Activated T-cell treated with anti-CD3 and anti-CD28 coated beads for 1 hour (primary cell): ENCODE results near the gene NANP.
"Not testable (repeated sequence)": the region's sequence is repeated elsewhere in the genome, so short reads cannot be mapped to it uniquely, and the experiment has no call there.

Source experiments
- DNase-seq: peaks from one replicate; pipeline ENCODE4 v3.0.0-alpha.2; 2020; ENCODE audit warnings: low read depth

NANP gene

DNA sequence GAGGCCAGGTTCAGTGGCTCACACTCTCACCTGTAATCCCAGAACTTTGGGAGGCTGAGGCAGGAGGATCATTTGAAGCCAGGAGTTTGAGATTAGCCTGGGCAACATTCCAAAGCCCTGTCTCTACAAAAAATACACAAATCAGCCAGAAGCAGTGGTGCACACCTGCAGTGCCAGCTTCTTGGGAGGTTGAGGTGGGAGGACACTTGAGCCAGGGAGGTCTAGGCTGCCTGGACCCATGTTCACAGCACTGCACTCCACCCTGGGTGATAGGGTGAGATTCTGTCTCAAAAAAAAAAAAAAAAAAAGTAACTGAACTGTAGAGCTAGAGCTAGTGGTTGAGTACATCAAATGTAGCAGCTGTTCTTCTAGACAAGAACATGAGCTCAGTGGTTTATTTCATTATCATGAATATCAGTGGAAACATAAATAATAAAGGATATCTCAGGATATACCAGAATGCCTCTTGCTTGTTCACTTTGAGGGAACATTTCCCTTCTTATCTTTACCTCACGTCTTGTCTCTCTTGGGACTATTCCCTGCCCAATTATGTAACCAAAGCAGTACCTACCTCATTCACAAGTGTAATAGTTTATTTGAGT lies 17.6 kb downstream of the NANP start:
- no peak for DNase-seq

DNA sequence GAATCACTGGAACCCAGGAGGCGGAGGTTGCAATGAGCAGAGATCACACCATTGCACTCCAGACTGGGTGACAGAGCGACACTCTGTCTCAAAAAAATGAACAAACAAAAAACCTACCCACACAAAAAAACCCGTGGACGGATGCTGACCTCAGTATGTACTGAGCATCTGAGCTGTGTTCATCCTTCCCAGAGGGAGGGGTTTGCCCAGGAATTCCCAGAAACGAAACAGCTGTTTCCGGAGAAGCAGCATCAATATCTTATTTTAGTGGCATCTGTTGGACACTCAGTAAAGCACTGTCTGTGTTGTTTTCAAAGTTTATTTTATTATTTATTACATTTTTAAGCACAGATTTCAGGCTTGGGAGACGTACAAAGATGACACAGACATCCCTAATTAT lies 18.7 kb downstream of the NANP start:
- no peak for DNase-seq

DNA sequence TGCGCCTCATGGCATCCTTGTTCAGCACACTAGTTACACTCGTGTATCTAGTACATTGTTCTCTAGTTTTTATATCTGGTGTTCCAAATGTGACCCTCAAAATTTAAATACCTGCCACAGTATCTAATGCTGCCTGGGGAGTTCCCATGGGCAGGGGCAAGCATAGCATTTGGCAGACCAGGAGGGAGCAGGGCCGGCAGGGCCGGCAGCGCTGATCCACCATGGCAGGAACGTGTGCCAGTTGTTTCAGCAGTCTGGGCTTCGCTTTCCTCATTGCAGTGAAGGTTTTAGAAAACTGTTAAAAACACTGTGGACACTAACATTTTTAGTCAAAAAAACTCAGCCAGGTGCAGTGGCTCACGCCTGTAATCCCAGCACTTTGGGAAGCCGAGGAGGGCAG lies 19.2 kb downstream of the NANP start:
- DNase-seq = no peak

DNA sequence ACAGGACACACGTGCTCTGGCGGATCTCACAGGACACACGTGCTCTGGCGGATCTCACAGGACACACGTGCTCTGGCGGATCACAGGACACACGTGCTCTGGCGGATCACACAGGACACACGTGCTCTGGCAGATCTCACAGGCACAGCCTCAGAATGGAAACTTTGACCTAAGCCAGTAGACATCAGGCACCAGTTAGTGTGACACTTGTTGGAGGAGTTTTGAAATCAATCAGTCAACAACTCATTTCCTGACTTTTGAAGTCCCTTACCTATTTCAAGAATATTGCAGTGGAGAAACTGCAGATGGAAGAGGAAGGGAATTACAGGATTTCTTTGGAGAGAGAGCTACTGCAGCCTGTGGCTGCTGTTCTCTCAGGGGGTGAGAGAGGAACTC lies 20.9 kb downstream of the NANP start:
- not testable (repeated sequence) for DNase-seq

DNA sequence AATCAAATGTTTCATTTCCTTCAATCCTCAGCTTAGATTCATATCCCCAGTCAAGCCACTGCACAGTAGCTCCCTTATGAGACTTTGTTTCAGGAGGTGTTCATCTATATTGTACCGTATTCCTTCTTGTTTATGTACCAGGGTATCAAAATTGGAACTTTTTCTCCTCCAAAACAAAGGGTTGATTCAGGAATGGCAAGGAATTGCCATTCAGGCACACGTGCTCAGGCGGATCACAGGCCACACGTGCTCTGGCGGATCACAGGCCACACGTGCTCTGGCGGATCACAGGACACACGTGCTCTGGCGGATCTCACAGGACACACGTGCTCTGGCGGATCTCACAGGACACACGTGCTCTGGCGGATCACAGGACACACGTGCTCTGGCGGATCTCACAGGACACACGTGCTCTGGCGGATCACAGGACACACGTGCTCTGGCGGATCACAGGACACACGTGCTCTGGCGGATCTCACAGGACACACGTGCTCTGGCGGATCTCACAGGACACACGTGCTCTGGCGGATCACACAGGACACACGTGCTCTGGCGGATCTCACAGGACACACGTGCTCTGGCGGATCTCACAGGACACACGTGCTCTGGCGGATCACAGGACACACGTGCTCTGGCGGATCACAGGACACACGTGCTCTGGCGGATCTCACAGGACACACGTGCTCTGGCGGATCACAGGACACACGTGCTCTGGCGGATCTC lies 21.5 kb downstream of the NANP start:
- DNase-seq = not testable (repeated sequence)

DNA sequence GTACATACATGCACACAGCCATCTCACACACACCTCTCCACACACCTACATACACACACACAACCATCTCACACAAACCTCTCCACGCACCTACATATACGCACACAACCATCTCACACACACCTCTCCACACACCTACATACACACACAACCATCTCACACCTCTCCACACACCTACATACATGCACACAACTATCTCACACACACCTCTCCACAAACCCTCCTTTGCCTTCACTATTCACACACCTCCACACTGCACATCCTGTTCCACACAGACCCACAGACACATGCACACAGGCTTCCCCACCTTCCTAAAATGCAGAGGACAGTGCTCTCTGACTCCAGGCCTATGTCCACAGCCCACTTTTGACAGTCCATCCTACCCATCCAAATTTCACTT lies 22.2 kb downstream of the NANP start:
- DNase-seq = no peak

DNA sequence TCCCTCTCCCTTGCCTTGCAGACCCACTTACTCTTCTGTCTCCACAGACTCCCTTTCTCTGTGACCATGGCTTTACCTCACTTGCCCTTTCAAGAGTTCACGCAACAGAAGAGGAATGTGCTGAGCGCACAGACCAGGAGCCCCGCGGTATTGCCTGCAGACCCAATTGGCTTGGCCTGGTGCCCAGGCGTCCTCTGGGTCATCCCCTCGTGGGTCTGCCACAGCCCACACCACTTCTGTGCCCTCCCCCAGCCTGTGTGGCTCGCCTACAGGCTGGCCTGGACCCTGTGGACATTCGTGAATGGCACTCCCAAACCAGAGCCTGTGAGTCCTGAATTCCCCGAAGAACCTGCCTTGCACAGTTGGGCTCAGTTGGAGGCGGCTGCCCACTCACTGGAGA lies 23.2 kb downstream of the NANP start:
- no peak for DNase-seq

DNA sequence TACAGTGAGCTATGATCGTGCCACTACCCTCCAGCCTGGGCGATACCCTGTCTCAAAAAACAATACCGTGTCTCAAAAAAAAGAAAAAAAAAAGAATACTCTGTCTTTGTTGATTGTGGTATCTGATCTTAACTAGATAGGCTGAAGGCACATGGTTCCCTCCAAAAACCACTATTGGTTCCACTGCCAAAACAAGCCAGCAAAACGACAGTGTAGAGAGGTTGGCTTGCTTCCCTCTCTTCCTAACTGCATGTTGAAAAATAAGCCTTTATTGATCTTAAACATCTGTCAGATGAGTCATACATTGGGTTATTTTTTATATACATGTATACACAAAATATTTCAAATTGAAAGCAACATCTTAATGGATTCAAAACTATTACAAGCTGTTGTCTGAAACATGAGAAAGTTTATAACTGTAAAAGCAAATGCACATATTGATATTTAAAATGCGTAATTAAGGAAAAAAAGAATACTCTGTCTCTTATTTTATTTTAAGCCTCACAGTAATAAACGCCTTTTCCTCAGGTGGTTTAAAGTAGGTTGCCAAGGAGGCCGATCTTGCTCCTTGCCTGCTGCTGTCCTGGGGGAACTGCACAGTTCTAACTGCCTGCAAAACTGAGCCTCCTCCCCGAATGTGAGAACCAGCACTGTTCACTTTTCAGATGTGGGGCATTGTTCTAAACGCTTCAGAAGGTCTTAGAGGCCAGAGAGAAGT lies 31.5 kb downstream of the NANP start:
- DNase-seq = no peak

DNA sequence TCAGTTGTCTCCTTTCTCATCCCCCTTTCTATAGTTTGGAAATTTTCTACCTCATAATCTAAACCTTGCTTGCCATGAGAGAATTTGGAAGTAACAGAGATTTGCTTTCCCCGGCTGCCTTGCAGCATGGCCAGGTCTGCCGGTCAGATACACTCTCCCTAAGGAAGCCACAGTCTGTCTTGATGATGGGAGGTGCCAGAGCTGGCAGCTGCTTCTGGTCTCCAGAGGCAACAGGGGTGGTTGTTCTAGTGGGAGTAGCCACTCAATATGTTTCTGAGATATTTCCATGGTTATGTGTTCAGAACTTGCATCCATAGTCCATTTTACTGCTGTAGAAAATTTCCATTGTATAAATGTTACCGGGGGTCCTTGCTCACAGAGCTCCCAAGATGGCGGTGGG lies 33.0 kb downstream of the NANP start:
- not testable (repeated sequence) for DNase-seq

DNA sequence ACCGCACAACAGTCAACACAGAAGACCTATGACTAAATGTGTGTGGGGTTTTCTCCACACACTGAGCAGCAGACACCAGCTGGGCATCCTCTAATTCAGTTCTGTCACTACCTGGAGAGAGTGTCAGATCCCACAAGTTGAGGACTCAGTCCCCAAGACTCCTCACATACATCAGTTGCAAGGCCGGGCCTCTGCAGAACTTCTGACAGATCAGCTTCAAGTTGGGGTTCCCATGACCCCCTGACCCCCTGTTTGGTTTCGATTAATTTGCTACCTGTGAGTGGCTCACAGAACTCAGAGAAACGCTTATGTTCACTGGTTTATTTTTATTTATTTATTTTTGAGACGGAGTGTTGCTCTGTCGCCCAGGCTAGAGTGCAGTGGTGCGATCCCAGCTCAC lies 35.3 kb downstream of the NANP start:
- DNase-seq = no peak

DNA sequence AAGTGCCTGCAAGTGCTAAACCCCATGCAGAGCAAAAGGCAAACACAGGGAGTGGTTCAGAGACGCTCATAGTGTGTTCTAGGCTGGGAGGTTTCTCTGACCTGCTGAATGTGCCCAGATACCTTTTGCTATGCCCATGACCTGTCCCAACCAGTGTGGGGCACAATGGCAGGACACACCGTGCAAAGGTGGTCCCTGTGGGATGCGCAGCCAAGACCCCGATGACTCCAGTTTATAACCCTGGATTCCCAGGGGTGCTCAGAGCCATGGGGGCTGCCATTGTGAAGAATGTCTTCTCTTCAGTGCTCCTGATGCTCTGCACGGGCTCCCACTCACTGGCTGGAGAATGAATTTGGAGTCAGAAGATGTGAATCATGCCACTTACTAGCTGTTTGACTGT lies 36.3 kb downstream of the NANP start:
- DNase-seq = no peak

DNA sequence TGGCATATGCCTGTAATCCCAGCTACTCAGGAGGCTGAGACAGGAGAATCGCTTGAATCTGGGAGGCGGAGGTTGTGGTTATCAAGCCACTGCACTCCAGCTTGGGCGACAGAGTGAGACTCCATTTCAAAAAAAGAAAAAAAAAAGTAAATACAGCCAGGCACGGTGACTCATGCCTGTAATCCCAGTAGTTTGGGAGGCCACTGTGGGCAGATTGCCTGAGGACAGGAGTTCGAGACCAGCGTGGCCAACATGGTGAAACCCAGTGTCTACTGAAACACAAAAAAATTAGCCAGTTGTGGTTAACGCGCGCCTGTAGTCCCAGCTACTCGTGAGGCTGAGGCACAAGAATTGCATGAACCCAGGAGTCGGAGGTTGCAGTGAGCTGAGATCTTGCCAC lies 36.9 kb downstream of the NANP start:
- DNase-seq = no peak

DNA sequence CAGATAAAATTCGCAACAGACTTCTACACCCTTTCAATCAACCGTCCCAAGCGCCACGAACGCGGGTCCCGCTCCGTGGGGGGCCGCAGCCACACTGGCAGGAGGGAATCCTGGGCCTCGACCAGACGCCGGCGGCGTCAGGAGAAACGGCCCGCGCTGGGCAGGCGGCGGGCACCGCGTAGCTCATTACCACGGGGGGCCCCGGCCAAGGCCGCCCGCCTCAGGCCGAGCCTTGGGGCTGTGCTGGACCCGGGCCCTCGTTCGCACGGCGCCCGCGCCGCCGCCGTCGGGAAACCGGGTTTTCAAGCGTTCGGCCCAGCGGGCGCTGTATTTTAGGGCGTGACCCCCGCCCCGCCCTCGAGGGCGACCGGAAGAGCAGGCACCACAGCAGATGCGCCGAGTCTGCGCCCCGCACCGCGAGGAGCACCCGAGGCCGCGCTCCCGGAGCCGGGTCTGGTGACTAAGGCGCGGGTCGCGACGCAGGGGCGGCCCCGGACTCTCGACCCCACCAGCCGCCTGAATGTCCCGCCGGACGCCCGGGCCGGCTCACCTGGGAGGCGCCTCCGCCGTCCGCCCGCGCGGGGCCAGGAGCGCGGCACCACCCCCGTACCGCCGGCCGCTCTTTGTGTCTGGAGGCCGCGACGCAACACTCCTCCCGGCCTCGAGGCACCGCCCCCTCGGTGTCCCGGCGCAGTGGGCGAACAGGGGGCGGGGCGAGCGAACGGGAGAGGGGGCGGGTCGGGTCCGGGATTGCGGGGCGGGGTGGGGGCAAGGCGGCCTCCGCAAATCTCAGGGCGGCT lies 38.7 kb downstream of the NANP start, which contains the start of gene NINL:
NINL (minus strand) TSS at position 627 of the 800 bp plus-strand sequence. CDS start 58,944 bp downstream, outside the sequence.
- DNase-seq = peak; percentile 28

DNA sequence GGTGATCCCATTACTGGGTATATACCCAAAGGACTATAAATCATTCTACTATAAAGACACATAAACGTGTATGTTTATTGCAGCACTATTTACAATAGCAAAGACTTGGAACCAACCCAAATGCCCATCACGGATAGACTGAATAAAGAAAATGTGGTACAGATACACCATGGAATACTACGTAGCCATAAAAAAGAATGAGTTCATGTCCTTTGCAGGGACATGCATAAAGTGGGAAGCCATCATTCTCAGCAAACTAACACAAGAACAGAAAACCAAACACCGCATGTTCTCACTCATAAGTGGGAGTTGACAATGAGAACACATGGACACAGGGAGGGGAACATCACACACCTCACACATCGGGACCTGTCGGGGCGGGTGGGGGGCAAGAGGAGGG lies 40.2 kb downstream of the NANP start:
- not testable (repeated sequence) for DNase-seq

DNA sequence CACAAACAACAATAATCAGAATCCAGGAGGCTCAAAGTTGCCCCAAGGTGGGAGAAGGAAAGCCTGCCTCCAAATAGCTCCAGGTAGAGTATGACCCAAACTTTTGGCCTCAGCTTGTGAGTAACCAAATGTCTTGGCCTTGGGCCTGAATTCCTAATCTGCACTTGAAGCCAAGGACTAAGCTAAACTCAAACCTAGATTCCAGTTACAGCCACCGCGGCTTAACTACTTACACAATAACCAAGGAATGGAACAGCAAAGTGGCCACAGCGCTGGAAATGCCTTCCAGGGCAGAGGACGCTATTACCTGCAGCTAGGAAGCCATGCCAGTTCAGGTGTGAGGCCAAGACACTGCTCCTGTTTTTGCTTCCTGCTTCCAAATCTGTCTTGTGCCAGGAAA lies 43.1 kb downstream of the NANP start:
- DNase-seq = no peak

DNA sequence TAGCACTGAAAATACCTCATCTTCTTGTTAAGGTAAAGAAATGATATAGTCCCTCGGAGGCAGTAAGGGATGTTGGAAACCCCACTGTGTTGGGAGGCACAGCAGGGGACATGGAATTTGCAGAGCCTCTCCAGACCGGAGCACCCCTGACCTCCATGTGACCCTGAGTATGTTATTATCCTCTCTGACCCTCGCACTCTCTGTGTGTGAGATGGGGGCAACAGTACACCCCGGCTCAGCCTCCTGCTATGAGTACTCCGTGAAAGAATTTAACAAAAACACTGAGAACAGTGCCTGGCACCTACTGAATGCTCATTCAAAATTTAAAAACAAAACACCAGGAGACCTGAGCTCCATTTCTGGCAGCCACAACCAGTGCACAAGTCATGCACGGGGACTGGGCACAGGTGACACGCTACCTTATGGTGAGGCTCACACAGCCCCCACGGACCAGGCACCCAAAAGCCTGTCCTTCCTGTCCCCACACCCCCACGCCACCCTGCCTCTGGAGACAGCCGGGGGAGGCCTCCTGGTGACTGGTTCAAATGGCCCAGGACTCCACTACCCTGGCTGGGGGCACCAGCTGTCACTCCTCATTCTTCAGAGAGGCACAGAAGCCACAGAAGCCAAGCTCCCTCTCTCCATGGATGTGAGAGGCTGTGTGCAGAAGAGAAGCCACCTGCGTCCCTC lies 44.6 kb downstream of the NANP start:
- DNase-seq = no peak

DNA sequence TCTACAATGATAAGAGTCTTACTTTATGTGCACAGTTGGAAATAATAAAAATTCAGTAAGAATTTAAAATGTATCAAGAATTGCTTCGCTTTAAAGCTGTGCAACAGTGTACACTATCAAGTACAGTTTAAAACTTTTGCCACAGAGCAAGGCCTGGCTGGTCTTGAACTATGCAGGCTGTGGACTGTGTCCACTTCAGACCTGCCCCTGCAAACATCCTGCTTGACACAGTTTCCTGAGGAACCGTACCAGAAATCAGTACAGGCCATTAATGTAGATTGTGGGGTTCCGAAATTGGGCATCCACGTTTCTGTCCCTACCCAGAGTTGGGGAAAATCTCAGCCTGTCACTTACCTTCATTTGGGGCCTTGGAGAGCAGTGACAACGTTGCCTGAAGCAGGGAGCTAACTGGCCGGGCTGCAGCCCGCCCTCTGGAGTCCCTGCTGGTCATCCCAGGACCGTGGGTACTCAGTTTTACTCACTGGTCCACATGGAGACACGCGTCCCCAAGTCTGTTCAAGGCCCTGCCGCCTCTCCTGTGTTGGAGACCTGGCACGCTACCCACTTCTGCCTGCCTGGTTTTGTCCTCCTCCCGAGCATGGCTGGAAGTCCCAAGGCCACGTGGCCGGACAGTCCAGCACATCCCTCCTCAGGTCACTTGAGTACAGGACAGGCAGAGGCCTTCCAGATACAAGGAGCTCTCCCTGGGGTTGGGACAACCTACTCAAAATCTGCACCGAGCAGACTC lies 46.9 kb downstream of the NANP start:
- no peak for DNase-seq

DNA sequence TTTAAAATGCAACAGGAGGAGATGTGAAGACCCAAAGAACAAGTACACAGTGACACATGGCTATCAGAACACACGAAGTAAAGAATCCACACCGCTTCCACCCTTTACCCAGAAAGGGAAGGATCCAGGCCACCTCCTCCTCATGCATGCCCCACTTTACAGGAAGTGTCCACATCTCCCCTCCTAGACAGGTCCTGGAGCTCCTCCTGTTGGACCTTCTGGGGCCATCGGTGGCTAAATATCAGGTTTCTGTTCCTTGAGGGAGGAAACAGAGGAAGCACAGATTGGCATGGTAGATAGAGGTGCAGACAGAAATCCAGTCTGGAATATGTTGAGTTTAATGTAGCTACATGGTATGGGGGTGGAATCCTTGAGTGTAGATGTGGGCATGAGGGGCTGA lies 49.4 kb downstream of the NANP start:
- DNase-seq = no peak

DNA sequence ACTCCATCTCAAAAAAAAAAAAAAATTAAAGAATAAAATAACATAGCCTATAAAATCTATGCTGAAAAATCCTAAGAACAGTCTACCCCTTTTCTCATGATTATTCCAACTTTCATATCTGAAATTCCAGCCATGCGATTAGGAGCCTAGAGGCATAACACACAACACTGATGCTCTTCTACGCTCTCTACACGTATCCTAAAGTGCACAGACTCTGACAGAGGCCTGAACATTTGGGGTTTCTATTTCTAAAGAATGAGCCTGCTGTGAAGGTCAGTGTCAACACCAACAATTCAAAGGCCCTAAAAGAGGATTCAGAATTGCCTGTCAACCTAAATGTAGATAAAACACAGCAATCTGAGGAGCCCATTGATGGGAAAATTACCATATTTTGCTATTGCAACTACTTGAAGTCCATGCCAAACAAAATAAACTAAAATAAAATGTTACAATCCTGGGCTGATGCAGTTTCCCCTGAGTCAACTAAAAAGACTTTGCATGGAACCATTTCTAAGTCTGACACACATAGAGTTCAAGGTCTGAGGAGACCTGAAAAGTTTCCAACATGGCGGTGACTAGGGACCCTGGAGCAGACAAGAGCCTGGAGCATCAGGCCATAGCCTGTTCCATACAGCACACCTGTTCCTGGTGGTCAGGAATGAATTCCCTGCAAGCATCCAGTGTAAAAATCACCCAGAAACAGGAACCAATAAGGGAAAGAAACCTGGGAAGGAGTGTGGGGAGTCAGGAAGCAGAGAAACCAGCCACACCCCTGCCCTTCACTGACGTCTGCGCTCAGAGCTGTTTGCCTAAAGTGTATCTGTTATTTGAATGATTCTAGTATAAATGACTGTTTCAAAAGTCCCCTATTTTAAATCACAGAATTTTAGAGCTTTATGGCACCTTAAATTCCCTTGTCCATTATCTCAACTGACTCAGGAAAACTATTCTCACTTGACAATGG lies 50.2 kb downstream of the NANP start:
- DNase-seq = no peak

DNA sequence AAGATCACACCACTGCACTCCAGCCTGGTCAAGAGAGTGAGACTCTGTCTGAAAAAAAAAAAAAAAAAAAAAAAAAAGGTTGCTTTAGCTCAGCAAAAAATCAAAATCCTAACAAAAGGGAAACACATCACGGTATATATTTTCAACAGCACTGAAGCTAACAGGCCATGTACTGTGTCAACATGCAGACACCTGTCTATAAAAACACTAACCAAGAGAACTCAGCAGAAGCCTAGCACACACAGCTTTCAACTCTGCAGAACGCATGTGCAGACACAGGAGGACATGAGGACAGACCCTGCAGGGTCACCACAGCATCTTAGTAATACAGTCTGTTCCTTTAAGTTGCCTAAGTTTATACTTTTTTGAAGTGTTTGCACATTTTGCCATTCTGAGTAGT lies 52.0 kb downstream of the NANP start:
- no peak for DNase-seq
